ENCODE data around the gene FARP2.
A peak's percentile ranks its signal among the peaks of the same experiment; 100 is the strongest.
"Not testable (repeated sequence)": the region's sequence is repeated elsewhere in the genome, so short reads cannot be mapped to it uniquely, and the experiment has no call there.

FARP2 gene

GRCh38 chr2:241451840-241452506 lies 95.9 kb downstream of the FARP2 start:
- no peak overlapping the region for H3K4me3 ChIP-seq (ENCODE audit: low read depth, low read length)
- DNase-seq (ENCODE audit: low read depth), result no peak

GRCh38 chr2:241453919-241454318 lies 97.8 kb downstream of the FARP2 start:
- not testable (repeated sequence) for DNase-seq (ENCODE audit: low read depth); H3K4me3 ChIP-seq (ENCODE audit: low read depth, low read length)

More at GRCh38 chr2:241451840-241452506, 95.9 kb downstream of the FARP2 start:
- no peak for TF ChIP-seq POLR2A (IDR thresholded peaks at IDR 0.05; ENCODE audit: extremely low read depth, insufficient read length)
- TF ChIP-seq MYC (IDR thresholded peaks at IDR 0.05; ENCODE audit: low read depth, low read length), result no peak
- TF ChIP-seq MAX (IDR thresholded peaks at IDR 0.05; ENCODE audit: low read depth, low read length), result no peak
- no peak for TF ChIP-seq CTCF (IDR thresholded peaks at IDR 0.05; ENCODE audit: low read depth, low read length)

- TF ChIP-seq MYC (IDR thresholded peaks at IDR 0.05; ENCODE audit: low read depth, low read length) (no peak), CTCF (IDR thresholded peaks at IDR 0.05; ENCODE audit: low read depth, low read length) (no peak), MAX (IDR thresholded peaks at IDR 0.05; ENCODE audit: low read depth, low read length) (no peak), POLR2A (IDR thresholded peaks at IDR 0.05; ENCODE audit: extremely low read depth, insufficient read length) (no peak)
Observed at GRCh38 chr2:241454837-241455485, 98.9 kb downstream of the FARP2 start.

GRCh38 chr2:241456546-241456945 lies 100.5 kb downstream of the FARP2 start:
- no peak for DNase-seq (ENCODE audit: low read depth)
- no peak overlapping the region for H3K4me3 ChIP-seq (ENCODE audit: low read depth, low read length)
- no peak for TF ChIP-seq CTCF (IDR thresholded peaks at IDR 0.05; ENCODE audit: low read depth, low read length)
- TF ChIP-seq MYC (IDR thresholded peaks at IDR 0.05; ENCODE audit: low read depth, low read length), result no peak

More at GRCh38 chr2:241454837-241455485, 98.9 kb downstream of the FARP2 start:
- DNase-seq (ENCODE audit: low read depth), result peak; percentile 32
- H3K4me3 ChIP-seq (ENCODE audit: low read depth, low read length), result no peak overlapping the region

- TF ChIP-seq MYC (IDR thresholded peaks at IDR 0.05; ENCODE audit: low read depth, low read length), result no peak
- TF ChIP-seq CTCF (IDR thresholded peaks at IDR 0.05; ENCODE audit: low read depth, low read length), result no peak
- TF ChIP-seq POLR2A (IDR thresholded peaks at IDR 0.05; ENCODE audit: extremely low read depth, insufficient read length), result no peak
- no peak for TF ChIP-seq MAX (IDR thresholded peaks at IDR 0.05; ENCODE audit: low read depth, low read length)
- no peak overlapping the region for H3K4me3 ChIP-seq (ENCODE audit: low read depth, low read length)
- DNase-seq (ENCODE audit: low read depth), result no peak
Observed at GRCh38 chr2:241458687-241459086, 102.6 kb downstream of the FARP2 start.

- H3K4me3 ChIP-seq (ENCODE audit: low read depth, low read length), result no peak overlapping the region
- DNase-seq (ENCODE audit: low read depth), result no peak
- no peak for TF ChIP-seq MAX (IDR thresholded peaks at IDR 0.05; ENCODE audit: low read depth, low read length)
- no peak for TF ChIP-seq MYC (IDR thresholded peaks at IDR 0.05; ENCODE audit: low read depth, low read length)
- TF ChIP-seq CTCF (IDR thresholded peaks at IDR 0.05; ENCODE audit: low read depth, low read length), result no peak
- TF ChIP-seq POLR2A (IDR thresholded peaks at IDR 0.05; ENCODE audit: extremely low read depth, insufficient read length), result no peak
Observed at GRCh38 chr2:241459520-241459919, 103.4 kb downstream of the FARP2 start.
